ENCODE data around the gene ZNF785. TPM values are rescaled to one million over a fixed set of nuclear protein-coding genes. Genes with fewer than 3 reads are reported as not detected.

The ZNF785 gene
- total and polyA plus RNA-seq, 2 of the 13 experiments (the other 11 are each of a cell fraction or from before 2014, with no cell fraction given) = 0.01 TPM; not detected in 1

DNA sequence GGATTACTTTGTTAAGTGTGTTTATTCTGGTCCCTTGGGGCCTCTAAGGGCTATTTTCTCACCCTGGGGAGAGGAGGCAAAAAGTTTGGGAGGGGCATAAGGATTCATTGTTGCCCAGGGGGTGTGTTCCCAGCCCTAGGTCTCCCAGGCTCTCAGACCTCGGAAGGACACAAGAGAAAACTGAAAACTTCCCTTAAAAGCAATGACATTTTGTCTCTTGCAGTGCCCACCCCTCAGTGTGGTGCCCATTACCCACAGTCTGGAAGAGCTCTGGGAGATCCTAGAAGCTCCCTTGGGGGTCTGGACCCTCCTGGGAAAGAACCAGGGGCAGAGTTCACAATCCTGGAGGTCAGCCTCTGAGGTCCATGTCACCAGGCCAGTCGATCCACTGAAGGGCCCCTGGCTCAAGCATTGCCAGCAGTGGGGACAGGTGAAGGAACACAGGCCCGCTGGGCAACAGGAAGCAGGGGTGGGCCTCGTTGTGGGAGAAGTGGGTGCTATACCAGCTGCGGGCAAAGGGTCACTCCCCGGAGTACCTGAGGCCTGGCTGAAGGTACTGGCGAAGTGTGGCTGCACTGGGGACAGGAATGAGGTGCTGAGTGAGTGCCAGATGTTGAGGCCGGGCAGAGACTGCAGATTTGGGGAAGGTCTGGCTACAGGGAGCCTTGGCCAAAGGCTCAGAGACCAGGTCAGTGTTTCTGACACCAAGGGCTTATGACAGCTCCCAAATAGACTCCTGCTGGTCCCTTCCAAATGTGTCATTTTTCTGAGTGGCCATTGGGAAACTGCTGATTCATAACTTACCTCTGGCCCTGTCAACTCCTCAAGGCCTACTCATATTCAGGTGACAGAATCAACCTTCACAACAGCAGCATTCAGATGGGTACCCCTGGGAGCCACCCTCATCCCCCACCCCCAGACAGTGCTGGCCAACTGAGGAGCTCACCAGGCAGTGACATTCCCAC, 46.2 kb downstream of the ZNF785 start (continued):
- TF ChIP-seq FIP1L1 (IDR thresholded peaks at IDR 0.05; ENCODE audit: borderline replicate concordance, insufficient read depth, low read depth, low read length) (no peak), MYC (CRISPR knock-in tag; IDR thresholded peaks at IDR 0.05; ENCODE audit: borderline replicate concordance) (no peak), IKZF4 (CRISPR knock-in tag; IDR thresholded peaks at IDR 0.05; ENCODE audit: borderline replicate concordance, low read depth, not compliant biosample characterization) (no peak), ZSCAN29 (CRISPR knock-in tag; conservative IDR thresholded peaks at IDR 0.05) (no peak), CBX2 (IDR thresholded peaks at IDR 0.05; ENCODE audit: low read depth, low read length) (no peak), CBX2 (CRISPR knock-in tag; IDR thresholded peaks at IDR 0.05; ENCODE audit: low read depth) (no peak), ZNF772 (CRISPR knock-in tag; IDR thresholded peaks at IDR 0.05) (peak; percentile 55; the same call in 1 of the 2 replicates), ZNF547 (CRISPR knock-in tag; IDR thresholded peaks at IDR 0.05) (no peak), TP53 (CRISPR knock-in tag; conservative IDR thresholded peaks at IDR 0.05) (no peak), KLF13 (CRISPR knock-in tag; IDR thresholded peaks at IDR 0.05) (no peak), ZBTB7A (CRISPR knock-in tag; IDR thresholded peaks at IDR 0.05) (no peak), ZNF572 (CRISPR knock-in tag; IDR thresholded peaks at IDR 0.05) (peak; percentile 81; the same call in 1 of the 2 replicates), TGIF2 (CRISPR knock-in tag; IDR thresholded peaks at IDR 0.05) (no peak), ZNF780A (CRISPR knock-in tag; IDR thresholded peaks at IDR 0.05) (no peak), ZNF383 (CRISPR knock-in tag; IDR thresholded peaks at IDR 0.05; ENCODE audit: borderline replicate concordance) (no peak), PCBP1 (IDR thresholded peaks at IDR 0.05; ENCODE audit: borderline replicate concordance, low read depth, low read length) (no peak), ZNF256 (CRISPR knock-in tag; conservative IDR thresholded peaks at IDR 0.05) (no peak), HHEX (CRISPR knock-in tag; IDR thresholded peaks at IDR 0.05) (no peak), GABPB1 (CRISPR knock-in tag; IDR thresholded peaks at IDR 0.05) (no peak; the same call in 1 of the 2 replicates), ZSCAN9 (CRISPR knock-in tag; IDR thresholded peaks at IDR 0.05; ENCODE audit: borderline replicate concordance) (no peak), ZNF274 (CRISPR knock-in tag; IDR thresholded peaks at IDR 0.05) (0 out of 2 replicates have a peak, but pooled peaks have one; percentile 35), FOXJ3 (CRISPR knock-in tag; IDR thresholded peaks at IDR 0.05; ENCODE audit: borderline replicate concordance) (no peak), MTA3 (CRISPR knock-in tag; IDR thresholded peaks at IDR 0.05) (no peak)
- TF ChIP-seq, protein P1, sequence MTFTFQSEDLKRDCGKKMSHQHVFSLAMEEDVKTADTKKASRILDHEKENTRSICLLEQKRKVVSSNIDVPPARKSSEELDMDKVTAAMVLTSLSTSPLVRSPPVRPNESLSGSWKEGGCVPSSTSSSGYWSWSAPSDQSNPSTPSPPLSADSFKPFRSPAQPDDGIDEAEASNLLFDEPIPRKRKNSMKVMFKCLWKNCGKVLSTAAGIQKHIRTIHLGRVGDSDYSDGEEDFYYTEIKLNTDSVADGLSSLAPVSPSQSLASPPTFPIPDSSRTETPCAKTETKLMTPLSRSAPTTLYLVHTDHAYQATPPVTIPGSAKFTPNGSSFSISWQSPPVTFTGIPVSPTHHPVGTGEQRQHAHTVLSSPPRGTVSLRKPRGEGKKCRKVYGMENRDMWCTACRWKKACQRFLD (CRISPR knock-in tag; IDR thresholded peaks at IDR 0.05; ENCODE audit: borderline replicate concordance) = no peak
- TF ChIP-seq, protein P2, sequence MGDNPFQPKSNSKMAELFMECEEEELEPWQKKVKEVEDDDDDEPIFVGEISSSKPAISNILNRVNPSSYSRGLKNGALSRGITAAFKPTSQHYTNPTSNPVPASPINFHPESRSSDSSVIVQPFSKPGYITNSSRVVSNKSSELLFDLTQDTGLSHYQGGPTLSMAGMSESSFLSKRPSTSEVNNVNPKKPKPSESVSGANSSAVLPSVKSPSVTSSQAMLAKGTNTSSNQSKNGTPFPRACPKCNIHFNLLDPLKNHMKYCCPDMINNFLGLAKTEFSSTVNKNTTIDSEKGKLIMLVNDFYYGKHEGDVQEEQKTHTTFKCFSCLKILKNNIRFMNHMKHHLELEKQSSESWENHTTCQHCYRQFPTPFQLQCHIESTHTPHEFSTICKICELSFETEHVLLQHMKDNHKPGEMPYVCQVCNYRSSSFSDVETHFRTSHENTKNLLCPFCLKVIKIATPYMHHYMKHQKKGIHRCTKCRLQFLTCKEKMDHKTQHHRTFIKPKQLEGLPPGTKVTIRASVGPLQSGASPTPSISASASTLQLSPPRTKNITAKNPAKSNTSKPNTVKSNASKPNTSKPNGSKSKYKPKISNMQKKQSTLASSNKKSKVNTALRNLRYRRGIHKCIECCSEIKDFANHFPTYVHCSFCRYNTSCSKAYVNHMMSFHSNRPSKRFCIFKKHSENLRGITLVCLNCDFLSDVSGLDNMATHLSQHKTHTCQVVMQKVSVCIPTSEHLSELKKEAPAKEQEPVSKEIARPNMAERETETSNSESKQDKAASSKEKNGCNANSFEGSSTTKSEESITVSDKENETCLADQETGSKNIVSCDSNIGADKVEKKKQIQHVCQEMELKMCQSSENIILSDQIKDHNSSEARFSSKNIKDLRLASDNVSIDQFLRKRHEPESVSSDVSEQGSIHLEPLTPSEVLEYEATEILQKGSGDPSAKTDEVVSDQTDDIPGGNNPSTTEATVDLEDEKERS (CRISPR knock-in tag; IDR thresholded peaks at IDR 0.05) = peak; percentile 67; the same call in 1 of the 2 replicates
- TF ChIP-seq, protein P3, sequence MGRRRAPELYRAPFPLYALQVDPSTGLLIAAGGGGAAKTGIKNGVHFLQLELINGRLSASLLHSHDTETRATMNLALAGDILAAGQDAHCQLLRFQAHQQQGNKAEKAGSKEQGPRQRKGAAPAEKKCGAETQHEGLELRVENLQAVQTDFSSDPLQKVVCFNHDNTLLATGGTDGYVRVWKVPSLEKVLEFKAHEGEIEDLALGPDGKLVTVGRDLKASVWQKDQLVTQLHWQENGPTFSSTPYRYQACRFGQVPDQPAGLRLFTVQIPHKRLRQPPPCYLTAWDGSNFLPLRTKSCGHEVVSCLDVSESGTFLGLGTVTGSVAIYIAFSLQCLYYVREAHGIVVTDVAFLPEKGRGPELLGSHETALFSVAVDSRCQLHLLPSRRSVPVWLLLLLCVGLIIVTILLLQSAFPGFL (CRISPR knock-in tag; IDR thresholded peaks at IDR 0.05) = no peak
